HG03025 (cell line): Measurements from ENCODE around the gene FAM149B1.
"Not testable (repeated sequence)": the region's sequence is repeated elsewhere in the genome, so short reads cannot be mapped to it uniquely, and the experiment has no call there.

ENCODE experiments used
- ATAC-seq: cut with Tn5 transposase; IDR thresholded peaks from one replicate; pipeline ENCODE4 v1.9.1; 2021; ENCODE audit warnings: mild to moderate bottlenecking, moderate library complexity; ENCODE audit not compliant: unreplicated experiment, low FRiP score

The FAM149B1 gene

GRCh38 chr10:73167783-73168464 lies at the start of gene FAM149B1, which contains the start of gene ECD:
Gene FAM149B1 (plus strand): TSS chr10:73168119. CDS start chr10:73168340, 221 bp downstream.
Gene ECD (minus strand): TSS chr10:73168008. CDS start chr10:73163937, 4,071 bp downstream.
- peak; percentile 93 for ATAC-seq

GRCh38 chr10:73119457-73119856 lies 48.5 kb upstream of the FAM149B1 start:
- no peak for ATAC-seq

GRCh38 chr10:73119952-73120351 lies 48.0 kb upstream of the FAM149B1 start:
- no peak for ATAC-seq

GRCh38 chr10:73126343-73126742 lies 41.6 kb upstream of the FAM149B1 start:
- ATAC-seq: no peak

GRCh38 chr10:73131301-73131700 lies 36.6 kb upstream of the FAM149B1 start:
- ATAC-seq: no peak

- no peak for ATAC-seq
Measured at GRCh38 chr10:73131913-73132686, 35.8 kb upstream of the FAM149B1 start.

GRCh38 chr10:73134727-73135126 lies 33.2 kb upstream of the FAM149B1 start:
- ATAC-seq: no peak

GRCh38 chr10:73136627-73137026 lies 31.3 kb upstream of the FAM149B1 start:
- no peak for ATAC-seq

GRCh38 chr10:73139251-73139650 lies 28.7 kb upstream of the FAM149B1 start:
- no peak for ATAC-seq

GRCh38 chr10:73141603-73142002 lies 26.3 kb upstream of the FAM149B1 start:
- ATAC-seq: no peak

GRCh38 chr10:73150633-73151413 lies 17.1 kb upstream of the FAM149B1 start:
- not testable (repeated sequence) for ATAC-seq

GRCh38 chr10:73152009-73152408 lies 15.9 kb upstream of the FAM149B1 start:
- no peak for ATAC-seq

- ATAC-seq: no peak
Measured at GRCh38 chr10:73156054-73156453, 11.9 kb upstream of the FAM149B1 start.

- ATAC-seq: no peak
Measured at GRCh38 chr10:73159038-73159648, 8.8 kb upstream of the FAM149B1 start.

- ATAC-seq: no peak
Measured at GRCh38 chr10:73161079-73161478, 6.8 kb upstream of the FAM149B1 start.

GRCh38 chr10:73161662-73162061 lies 6.3 kb upstream of the FAM149B1 start:
- no peak for ATAC-seq

GRCh38 chr10:73163096-73163495 lies 4.8 kb upstream of the FAM149B1 start:
- ATAC-seq: no peak

- ATAC-seq: no peak
Measured at GRCh38 chr10:73166972-73167371, 947 bp upstream of the FAM149B1 start.

GRCh38 chr10:73167458-73167782 lies 499 bp upstream of the FAM149B1 start:
- no peak for ATAC-seq

GRCh38 chr10:73168465-73168803 lies 515 bp downstream of the FAM149B1 start:
- ATAC-seq: no peak

GRCh38 chr10:73169320-73169719 lies 1.4 kb downstream of the FAM149B1 start:
- ATAC-seq: no peak
